Right lung (tissue), 5 donors: ENCODE results near the gene ETS1. TPM values are rescaled to one million over a fixed set of nuclear protein-coding genes. Genes with fewer than 3 reads are reported as not detected.

ENCODE experiments used
- DNase-seq, 2 donors: peaks; one replicate each; pipeline ENCODE4 v3.0.0-alpha.2; 2013
- polyA plus RNA-seq, 5 donors: library from polyadenylated mRNA; unstranded; fragments of 120-200 nt; gene quantifications; one replicate each; pipeline versions ENCODE4 v1.2.1 to v1.2.3, GENCODE V29; 2013; ENCODE audit warnings: inconsistent platforms in 1 of 5, low replicate concordance in 1 of 5; ENCODE audit not compliant: insufficient read length in 5 of 5, insufficient read depth in 1 of 5

Gene ETS1
- polyA plus RNA-seq, 5 donors = 111 to 141 (median 125) TPM

GRCh38 chr11:128573638-128574037 is 13.7 kb downstream of the ETS1 start:
- no peak for DNase-seq

GRCh38 chr11:128572965-128573364 is 14.4 kb downstream of the ETS1 start:
- DNase-seq = no peak

DNA sequence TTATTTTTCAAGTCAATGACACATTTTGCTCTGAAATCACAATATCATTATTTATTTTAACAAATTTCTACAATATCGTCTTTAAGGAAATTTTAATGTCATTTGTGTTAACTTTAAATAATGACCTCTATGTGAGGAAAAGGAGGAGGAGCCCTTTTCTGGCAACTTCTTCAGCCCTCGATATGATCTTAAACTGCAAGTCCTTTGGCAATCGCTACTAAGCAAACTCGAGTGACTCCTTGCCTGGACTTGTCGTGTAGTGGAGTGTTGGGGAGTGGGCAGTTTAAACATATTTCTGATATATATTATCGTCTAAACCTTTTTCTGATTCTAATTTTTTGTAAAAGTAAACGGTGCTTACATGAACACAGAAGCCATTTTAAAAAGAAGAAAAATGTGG is 16.7 kb downstream of the ETS1 start:
- no peak for DNase-seq

GRCh38 chr11:128569291-128569690 is 18.1 kb downstream of the ETS1 start:
- DNase-seq = no peak

GRCh38 chr11:128568166-128568778 is 19.1 kb downstream of the ETS1 start:
- DNase-seq = no peak

DNA sequence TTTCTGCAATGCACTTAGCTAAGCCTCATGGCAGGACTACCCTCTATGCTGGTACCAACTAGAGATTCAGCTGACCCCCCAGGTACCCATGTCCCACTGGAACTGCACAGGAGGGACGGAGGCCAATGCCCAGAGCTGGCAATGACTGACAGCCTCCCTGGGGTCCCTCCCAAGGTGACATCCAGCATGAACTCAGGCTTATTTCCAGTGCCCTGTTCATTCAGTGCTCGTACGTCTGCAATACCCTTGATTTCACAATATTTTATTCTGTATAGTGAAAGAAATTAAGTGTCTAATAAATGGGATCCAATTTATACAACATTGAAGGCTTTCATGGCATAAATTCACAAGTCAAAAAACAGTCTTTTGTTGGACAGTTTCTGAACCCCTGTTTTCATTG is 20.2 kb downstream of the ETS1 start:
- DNase-seq = no peak

- DNase-seq = peak in 1 of 2 donors; percentile 51
Measured at GRCh38 chr11:128565881-128566280, 21.5 kb downstream of the ETS1 start.

DNA sequence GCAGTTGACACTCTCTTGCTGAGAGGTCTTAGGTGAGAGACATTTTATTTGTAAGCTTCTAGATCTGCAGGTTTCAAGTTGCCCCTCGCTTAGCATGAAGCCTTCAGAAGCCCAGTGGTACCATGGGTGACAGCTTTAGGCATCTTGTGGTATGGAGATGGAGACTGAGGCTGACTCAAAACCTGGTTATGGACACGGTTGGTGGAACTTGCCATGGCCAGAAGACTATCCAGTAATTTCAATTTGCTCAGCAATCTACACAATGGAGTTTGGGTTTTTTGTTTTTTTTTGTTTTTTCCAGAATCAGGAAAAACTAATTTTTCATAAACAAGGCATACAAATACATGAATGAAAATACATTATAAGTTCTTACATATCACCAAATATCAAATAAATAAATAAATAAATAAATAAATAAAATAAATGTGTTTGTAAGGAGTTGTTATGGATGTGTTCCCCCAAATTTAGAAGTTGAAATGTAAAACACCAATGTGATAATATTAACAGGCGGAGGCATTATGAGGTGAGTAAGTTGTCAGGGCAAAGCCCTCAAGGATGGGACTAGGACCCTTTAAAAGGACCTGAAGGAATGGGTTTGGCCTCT is 22.6 kb downstream of the ETS1 start:
- DNase-seq = no peak

DNA sequence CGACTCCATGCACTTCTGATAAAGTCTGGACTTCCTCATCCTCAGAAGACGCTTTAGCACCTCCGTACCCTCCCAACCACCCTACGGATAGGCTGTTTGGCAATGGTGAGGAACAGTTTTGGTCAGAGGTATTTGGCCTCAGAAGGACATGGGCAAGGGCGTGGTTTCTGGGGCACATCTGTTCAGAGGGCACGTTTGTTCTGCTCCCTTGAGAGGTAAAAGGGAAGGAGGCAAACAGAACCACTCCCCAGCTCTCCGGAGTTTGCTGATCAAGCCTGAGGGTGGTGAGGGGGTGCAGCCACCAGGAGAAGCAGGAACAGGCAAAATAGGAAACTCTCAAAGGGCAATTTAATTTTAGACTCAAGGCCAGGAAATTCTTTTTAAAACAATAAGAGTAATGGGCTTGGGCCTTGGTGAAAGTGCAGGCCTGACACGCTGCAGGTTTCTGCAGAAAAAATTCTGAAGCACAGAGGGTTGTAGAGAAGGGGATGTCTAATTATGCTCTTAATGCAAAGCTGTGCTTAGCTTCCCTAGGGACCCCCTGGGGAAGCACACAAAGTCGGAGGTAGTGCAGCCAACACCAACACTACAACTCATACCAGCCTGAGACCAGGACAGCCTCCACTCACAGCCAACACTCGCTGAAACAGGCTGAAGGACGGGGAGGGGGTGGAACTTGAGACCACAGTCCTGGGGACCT is 23.3 kb downstream of the ETS1 start:
- DNase-seq = no peak

- DNase-seq = no peak
Measured at GRCh38 chr11:128563308-128563707, 24.1 kb downstream of the ETS1 start.

DNA sequence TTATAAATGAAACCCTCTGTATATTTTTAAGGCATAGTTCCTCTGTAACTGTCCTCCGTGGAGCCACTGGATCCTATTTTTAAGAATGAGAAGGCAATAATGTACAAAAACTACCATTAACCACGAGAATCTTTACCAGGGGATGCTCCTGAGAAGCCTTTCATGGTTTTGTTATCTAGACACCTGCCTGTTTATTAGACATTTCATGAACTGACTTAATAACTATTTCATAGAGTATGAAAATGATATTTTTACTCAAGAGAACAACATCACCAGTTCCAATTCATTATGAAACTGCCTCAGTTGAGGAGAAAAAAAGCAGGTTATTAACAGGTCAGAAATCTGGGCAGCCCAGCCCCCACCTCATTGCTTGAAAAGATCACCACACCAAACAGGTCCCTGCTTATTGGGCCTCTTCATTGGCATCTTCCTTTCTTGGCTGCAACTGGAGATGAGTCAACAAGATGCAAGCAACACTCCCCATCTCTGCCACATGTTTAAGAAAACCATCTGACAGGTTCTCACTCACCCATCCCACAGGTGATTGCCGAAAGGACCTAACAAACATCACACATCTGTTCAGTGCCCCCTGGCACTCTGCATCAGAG is 27.8 kb downstream of the ETS1 start:
- DNase-seq = no peak

DNA sequence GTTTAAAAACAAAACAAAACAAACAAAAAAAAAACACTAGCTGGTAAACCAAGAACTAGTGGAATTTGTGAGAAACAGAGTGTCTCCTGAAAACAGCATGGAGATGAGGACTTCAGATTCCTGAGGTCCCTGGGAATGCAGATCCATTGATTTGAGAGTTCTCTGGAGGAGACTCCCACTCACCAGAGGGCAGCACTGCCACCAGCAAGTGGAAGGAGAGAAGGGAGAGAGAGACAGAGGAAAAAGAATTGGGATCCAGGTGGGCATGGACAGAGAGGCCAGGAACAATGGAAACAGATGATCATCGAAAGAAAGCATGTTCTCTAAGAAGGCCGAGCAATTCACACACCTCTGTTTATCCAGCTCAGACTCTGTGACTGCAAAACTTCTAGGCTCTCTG is 31.8 kb downstream of the ETS1 start:
- no peak for DNase-seq

DNA sequence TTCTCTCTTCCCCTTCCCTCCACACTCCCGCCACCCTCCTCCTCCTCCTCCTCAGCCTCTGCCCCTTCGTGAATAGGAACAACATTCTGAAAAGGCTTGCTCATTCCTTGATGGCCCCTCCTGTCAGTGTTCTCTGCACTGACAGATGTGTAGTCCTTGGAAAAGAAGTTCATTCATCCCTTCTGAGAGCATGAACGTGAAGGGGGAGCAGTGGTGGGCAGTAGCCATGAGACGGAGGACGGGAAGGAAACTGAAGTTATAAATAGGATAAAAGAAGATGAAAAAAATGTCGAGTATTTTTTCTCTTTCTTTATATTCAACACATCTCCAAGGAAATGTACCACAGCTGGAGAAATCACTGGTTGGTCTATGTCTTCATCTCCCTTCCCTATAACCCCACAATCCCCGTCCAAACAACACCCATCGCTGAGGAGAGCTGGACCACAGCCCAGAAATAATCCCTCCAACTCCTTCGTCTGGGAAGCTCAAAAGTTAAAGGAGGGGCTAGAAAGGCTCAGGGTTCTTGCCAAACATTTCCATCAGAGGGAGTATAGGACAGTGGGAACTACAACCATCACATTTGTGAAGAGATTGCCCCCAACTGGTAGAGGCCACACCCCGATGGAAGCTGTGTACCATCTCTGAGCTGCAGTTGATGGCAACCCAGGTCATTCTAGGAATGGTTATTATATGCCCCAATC is 33.5 kb downstream of the ETS1 start:
- DNase-seq = peak; percentile 90 to 92

DNA sequence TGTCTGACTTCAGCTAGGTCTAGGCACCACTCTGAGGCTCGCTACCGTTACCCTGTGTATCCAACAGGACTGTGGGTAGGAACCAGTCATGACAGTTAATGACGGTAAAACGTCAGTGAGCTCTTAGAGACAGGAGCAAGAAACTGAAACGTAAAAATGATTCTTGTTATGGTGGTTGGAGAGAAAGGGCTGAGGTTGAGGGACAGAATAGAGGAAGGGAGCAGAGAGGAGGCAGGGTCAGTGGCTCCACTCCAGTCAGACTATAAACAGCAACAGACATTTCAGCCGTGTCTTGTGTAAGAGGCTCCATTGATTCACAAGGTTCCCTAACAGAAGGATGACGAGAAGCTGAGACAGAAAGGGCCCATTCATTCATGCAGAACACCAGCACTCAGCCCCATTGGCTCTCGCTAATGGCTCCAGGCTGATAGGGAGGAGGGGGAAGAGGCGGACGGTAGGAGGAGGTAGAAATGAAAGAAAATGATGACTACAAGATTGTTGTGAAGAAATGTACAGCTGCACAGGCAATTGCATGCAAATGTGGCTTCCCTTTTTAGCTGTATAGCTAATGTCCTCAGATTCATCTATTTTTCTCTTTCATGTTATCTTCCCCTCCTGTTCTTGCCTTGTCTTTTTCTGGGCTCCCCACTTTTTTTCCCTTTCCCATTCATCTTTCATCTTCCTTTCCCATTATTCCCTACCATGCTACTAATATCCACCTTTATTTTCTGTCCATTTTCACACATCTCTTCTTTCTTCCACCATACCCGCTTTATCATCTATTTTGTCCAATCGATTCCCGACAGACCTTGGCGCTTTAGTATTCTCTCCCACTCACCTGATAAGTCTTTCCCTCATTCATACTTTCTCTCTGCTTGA is 34.3 kb downstream of the ETS1 start:
- no peak for DNase-seq

DNA sequence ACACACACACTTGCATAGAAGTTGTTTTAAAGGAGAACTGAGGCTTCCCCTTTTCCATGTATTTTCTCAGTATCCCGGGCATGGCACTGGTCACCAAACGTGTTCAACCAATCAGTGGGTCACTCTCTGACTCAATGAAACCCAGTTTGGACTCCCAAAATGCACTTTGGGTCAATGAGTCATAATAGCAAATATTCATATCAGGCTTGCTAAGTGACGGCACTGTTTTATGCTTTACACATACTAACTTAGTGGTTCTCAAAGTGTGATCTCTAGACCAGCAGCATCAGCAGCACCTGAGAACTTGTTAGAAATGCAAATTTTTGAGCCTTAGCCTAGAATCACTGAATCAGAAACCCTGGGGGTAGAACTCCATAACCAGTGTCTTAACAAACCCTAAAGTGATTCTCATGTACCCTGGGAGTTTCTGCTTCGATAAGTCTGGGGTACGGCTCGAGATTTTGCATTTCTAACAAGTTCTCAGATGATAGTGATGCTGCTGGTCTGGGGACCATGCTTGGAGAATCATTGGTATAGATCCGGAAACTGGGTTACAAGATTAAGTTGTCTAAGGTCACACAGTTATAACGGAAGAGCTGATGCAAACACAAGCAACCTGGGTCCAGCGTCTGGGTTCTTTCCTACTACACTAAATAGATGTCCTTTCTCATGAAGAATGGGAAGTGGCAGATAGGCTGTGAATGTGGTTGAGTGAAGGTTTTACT is 35.6 kb downstream of the ETS1 start:
- no peak for DNase-seq

DNA sequence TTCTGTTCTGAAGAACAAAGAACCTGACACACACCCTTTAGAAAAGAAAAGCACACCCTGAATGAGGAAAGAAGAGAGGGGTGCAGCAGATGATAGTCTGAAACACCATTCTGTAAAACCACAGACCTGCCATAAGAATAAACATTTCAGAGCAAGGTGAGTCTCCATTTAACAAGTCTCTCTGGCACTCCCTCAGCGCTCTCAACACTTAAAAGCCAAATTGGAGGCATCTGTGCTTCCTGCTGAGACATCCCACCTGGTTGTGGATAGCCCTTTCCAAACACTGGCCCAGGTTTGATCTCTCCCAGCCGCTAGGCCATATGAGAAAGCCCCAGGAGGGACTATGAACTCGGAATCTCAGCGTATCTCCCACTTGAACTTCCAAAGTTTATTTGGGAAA is 36.3 kb downstream of the ETS1 start:
- no peak for DNase-seq

DNA sequence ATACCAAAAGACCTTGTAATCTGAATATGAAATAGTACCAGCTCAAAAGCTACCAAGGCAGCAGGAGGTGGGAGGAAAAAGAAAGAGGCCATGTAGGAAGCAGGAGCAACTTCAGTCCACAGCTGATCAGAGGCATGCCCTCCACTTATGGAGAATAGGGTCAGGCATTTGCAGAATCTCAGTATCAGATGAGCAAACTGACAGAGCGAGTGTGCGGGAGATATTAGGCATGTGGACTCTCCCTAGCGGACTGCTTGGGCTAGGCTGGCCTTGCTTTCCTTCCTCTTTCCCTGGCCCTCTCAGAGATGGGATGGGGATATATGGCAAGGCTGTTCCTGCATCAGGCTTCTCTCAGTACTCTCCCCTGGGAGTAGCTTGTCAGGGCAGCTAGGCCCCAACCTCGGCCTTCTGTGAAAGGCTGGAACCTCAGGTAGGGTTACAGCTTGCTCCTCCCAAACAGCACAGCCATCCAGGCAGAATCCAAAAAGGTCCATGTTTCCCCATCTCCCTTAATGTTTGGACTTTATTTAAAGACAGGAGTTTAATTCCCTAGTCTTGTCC is 37.0 kb downstream of the ETS1 start:
- peak; percentile 64 to 73 for DNase-seq

GRCh38 chr11:128549256-128549944 is 38.0 kb downstream of the ETS1 start:
- peak in 1 of 2 donors; percentile 47 for DNase-seq

GRCh38 chr11:128548649-128549255 is 38.6 kb downstream of the ETS1 start:
- peak; percentile 87 to 91 for DNase-seq
